AG09309 (cell line): ENCODE results near the gene KIAA0930.
"Not testable (repeated sequence)": the region's sequence is repeated elsewhere in the genome, so short reads cannot be mapped to it uniquely, and the experiment has no call there.

Source experiments
- DNase-seq: peaks from one replicate; pipeline ENCODE4 v3.0.0-alpha.2; 2010; ENCODE audit warnings: low read depth
- H3K4me3 ChIP-seq: 2 replicates; pipeline ENCODE4 v1.5.1; 2011; ENCODE audit warnings: mild to moderate bottlenecking, low read depth, low read length, moderate library complexity; ENCODE audit not compliant: control insufficient read depth
- CTCF ChIP-seq: IDR thresholded peaks from 2 replicates; pipeline ENCODE4 v1.5.1; 2011; ENCODE audit warnings: mild to moderate bottlenecking, low read depth, low read length, inconsistent platforms; ENCODE audit not compliant: insufficient read depth, control insufficient read depth; ENCODE audit errors: missing control alignments

Gene KIAA0930

GRCh38 chr22:45278125-45278524 is 37.4 kb upstream of the KIAA0930 start:
- DNase-seq: no peak
- TF ChIP-seq CTCF: no peak
- H3K4me3 ChIP-seq: no peak overlapping the region

- not testable (repeated sequence) for H3K4me3 ChIP-seq, DNase-seq
These were observed 37.0 kb upstream of the KIAA0930 start for GRCh38 chr22:45277720-45278119.

GRCh38 chr22:45276507-45277105 is 35.9 kb upstream of the KIAA0930 start:
- no peak for TF ChIP-seq CTCF
- DNase-seq: no peak
- H3K4me3 ChIP-seq: no peak overlapping the region

- TF ChIP-seq CTCF: no peak
- H3K4me3 ChIP-seq: no peak overlapping the region
These were observed 32.9 kb upstream of the KIAA0930 start for GRCh38 chr22:45273452-45274075.

GRCh38 chr22:45272498-45272897 is 31.8 kb upstream of the KIAA0930 start:
- H3K4me3 ChIP-seq: no peak overlapping the region
- no peak for DNase-seq
- no peak for TF ChIP-seq CTCF

More at GRCh38 chr22:45273452-45274075, 32.9 kb upstream of the KIAA0930 start:
- DNase-seq: no peak

- no peak overlapping the region for H3K4me3 ChIP-seq
- no peak for TF ChIP-seq CTCF
- no peak for DNase-seq
These were observed 31.0 kb upstream of the KIAA0930 start for GRCh38 chr22:45271667-45272201.

GRCh38 chr22:45270095-45271020 is 29.7 kb upstream of the KIAA0930 start:
- H3K4me3 ChIP-seq: no peak overlapping the region
- no peak for DNase-seq
- TF ChIP-seq CTCF: no peak
